Stimulated activated CD8-positive, alpha-beta memory T cell treated with anti-CD3 and anti-CD28 coated beads, Interleukin-12 subunit alpha, Interleukin-12 subunit beta, amount 100 ng/mL, for 4 hours (primary cell): Measurements from ENCODE around the gene UBAP2.

Experiments
- DNase-seq: peaks from one replicate; pipeline ENCODE4 v3.0.0-alpha.2; 2020; ENCODE audit warnings: low read depth

Gene UBAP2

GRCh38 chr9:33921967-33922895, 126.5 kb downstream of the UBAP2 start:
- no peak for DNase-seq

- DNase-seq, result no peak
Measured at GRCh38 chr9:33919276-33919897, 129.3 kb downstream of the UBAP2 start.

- DNase-seq, result no peak
Measured at GRCh38 chr9:33917036-33917435, 131.7 kb downstream of the UBAP2 start.

GRCh38 chr9:33914887-33915628, 133.6 kb downstream of the UBAP2 start:
- DNase-seq, result no peak

GRCh38 chr9:33913541-33913940, 135.1 kb downstream of the UBAP2 start:
- DNase-seq, result no peak

GRCh38 chr9:33908749-33909148, 139.9 kb downstream of the UBAP2 start:
- no peak for DNase-seq

GRCh38 chr9:33908114-33908513, 140.6 kb downstream of the UBAP2 start:
- DNase-seq, result no peak

DNA sequence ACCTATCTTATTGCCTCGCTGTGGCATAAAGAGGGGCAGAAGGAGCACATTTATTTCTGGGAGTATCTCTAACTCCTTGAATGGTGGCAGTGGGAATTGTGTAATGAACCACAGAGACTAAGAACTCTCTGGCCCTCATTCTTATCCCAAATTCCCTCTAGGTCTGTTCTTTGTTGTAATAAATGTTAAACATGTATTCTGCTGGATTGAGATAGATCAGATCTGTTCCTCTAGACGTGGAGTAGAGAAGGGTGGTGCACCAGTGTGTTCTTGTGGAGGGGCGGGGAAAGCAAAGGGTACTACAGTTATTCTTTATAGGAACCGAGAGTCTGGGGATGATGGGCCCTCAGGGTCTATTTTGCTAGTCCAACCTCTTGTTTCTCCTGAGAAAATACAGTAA, 141.3 kb downstream of the UBAP2 start:
- no peak for DNase-seq

DNA sequence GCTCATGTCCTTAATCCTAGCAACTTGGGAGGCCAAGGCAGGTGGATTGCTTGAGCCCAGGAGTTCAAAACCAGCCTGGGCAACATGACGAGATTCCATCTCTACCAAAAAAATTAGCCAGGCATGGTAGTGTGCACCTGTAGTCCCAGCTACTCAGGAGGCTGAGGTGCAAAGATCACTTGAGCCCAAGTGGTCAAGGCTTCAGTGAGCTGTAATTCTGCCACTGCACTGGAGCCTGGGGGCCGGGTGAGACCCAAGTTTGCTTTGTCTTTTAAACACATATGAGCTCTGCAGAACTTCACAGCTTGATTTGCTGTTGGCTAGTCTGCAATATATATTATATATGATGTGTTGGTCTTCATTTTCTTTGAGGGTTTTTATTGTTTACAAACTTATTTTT, 141.9 kb downstream of the UBAP2 start:
- no peak for DNase-seq

GRCh38 chr9:33905137-33905536, 143.6 kb downstream of the UBAP2 start:
- DNase-seq, result no peak

- no peak for DNase-seq
Measured at GRCh38 chr9:33903157-33903780, 145.4 kb downstream of the UBAP2 start.

DNA sequence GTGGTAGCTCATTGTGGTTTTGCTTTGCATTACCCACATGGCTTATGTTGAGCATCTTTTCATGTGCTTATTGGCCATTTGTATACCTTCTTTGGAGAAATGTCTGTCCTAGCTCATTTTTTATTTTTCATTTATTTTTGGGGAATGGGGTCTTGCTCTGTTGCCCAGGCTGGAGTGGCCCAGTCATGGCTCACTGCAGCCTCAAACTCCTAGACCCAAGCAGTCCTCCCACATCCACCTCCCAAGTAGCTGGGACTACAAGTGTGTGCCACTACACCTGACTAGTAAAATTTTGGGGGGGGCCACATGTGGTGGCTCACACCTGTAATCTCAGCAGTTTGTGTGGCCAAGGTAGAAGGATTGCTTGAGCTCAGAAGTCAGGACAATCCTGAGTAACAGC, 154.4 kb downstream of the UBAP2 start:
- no peak for DNase-seq

DNA sequence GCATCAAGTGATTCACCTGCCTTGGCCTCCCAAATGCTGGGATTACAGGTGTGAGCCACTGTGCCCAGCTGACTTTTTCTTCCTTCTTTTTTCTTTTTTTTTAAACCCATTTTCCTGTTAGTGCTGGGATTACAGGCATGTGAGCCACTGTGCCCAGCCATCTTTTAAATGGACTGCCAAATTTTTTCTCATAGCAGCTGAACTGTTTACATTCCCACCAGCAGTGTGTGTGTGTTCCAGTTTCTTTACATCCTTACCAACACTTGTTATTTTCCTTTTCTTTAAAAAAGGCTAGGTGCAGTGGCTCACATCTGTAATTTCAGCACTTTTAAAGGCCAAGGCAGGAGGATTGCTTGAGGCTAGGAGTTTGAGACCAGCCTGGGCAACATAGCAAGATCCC, 154.8 kb downstream of the UBAP2 start:
- DNase-seq, result no peak

DNA sequence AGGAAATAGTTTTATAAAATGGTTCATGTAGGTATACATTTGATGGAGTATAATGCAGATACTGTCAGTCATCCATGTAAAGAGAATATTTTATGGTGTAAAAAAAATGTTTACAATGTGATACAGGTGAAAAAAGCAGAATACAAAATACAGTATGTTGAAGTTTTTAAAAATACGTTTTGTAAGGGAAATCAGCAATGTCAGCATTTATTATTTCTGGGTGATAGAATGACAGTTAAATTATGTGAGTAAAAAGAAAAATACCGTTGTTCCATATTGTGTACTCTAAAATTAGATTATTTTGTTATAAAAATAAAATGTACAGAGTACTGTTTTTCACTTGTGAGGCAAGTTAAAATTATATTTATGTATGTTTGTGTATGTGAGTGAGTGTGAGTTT, 162.7 kb downstream of the UBAP2 start:
- DNase-seq, result no peak

- DNase-seq, result no peak
Measured at GRCh38 chr9:33884856-33885701, 163.6 kb downstream of the UBAP2 start.

- DNase-seq, result no peak
Measured at GRCh38 chr9:33881635-33882034, 167.1 kb downstream of the UBAP2 start.

DNA sequence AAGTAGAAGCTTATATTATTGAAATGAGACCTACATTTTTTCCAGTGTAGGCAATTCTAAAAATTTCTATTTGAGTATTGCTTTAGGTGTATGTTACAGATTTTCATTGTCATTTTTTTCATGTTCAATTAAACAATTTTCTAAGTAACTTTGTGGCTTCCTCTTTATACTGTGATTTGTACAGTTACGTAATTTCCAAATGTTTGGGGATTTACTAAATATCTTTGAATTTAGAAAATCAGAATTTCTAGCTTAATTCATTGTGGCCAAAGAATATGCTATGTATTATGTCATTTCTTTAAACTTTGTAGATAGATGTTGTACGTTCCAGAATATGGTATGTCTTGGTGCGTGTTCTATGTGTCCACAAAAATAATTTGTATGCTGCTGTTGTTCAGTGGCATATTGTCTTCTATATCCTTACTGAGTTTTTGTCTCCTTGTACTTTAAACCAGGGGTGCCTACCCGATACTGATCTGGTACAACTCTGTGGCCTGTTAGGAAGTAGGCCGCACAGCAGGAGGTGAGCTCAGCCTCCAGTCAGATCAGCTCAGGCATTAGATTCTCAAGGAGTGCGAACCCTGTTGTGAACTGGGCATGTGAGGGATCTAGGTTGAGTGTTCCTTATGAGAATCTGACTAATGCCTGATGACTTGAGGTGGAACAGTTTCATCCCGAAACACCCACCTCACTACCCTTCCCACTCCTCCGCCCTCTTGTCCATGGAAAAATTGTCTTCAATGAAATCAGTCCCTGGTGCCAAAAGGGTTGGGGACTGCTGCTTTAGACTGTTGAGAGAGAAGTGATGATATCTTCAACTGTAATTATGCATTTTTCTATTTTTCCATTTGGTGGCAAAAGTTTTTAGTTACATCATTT, 168.2 kb downstream of the UBAP2 start:
- DNase-seq, result no peak

- DNase-seq, result no peak
Measured at GRCh38 chr9:33878691-33879366, 169.9 kb downstream of the UBAP2 start.

DNA sequence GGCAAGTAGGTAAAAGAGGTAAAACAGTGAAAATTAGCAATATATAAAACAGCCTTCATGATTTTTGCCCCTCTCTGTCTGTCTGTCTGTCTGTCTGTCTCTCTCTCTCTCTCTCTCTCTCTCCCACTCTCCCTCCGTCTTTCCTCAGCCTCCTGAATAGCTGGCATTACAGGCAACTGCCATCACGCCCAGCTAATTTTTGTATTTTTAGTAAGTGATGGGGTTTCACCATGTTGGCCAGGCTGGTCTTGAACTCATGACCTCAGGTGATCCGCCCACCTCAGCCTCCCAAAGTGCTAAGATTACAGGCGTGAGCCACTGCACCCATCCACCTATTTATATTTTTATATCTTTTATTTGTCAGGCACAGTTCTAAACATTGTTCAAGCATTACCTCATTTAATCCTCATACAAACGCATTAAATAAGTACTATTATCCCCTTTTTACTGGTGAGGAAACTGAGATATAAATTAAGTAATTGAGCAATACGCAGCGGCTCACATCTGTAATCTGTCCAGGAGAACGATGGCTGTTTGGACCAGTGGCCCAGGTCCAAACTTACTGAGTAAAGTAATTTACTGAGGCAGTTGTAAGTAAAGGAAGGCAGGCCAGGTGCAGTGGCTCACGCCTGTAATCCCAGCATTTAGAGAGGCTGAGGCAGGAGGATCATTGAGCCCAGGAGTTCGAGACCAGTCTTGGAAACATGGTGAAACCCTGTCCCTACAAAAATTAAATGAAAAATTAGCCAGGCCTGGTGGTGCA, 170.8 kb downstream of the UBAP2 start:
- no peak for DNase-seq
